Measurements from ENCODE around the gene EXOC4.

The EXOC4 gene

GRCh38 chr7:133941496-133941895, 688.6 kb downstream of the EXOC4 start:
- H3K27me3 ChIP-seq (ENCODE audit: insufficient read depth, insufficient read length): no peaks in the 10 kb centered on the region
- no peak for TF ChIP-seq ZNF274 (IDR thresholded peaks at IDR 0.05; ENCODE audit: low read depth, low read length)
- no peak for TF ChIP-seq YY1 (IDR thresholded peaks at IDR 0.05; ENCODE audit: insufficient read depth, insufficient read length)
- TF ChIP-seq SUZ12 (IDR thresholded peaks at IDR 0.05; ENCODE audit: extremely low read depth, insufficient read depth, insufficient read length): no peak
- H3K4me1 ChIP-seq (ENCODE audit: insufficient read depth, insufficient read length): no peaks in the 10 kb centered on the region
- H3K36me3 ChIP-seq (ENCODE audit: insufficient read depth, insufficient read length, low read length): peaks cover 6% of the 10 kb centered on the region
- no peak overlapping the region for H3K9ac ChIP-seq (ENCODE audit: insufficient read length, low read depth)
- no peak for DNase-seq (ENCODE audit: low read depth, low spot score)
- H3K9me3 ChIP-seq (ENCODE audit: insufficient read depth, low read length): no peaks in the 10 kb centered on the region
- H3K4me3 ChIP-seq (ENCODE audit: insufficient read length, low read depth): no peak overlapping the region

GRCh38 chr7:133945497-133945896, 692.6 kb downstream of the EXOC4 start:
- Histone ChIP-seq H3K9ac (ENCODE audit: insufficient read length, low read depth) (no peak overlapping the region), H3K36me3 (ENCODE audit: insufficient read depth, insufficient read length, low read length) (no peaks in the 10 kb centered on the region), H3K4me1 (ENCODE audit: insufficient read depth, insufficient read length) (no peaks in the 10 kb centered on the region), H3K27me3 (ENCODE audit: insufficient read depth, insufficient read length) (no peaks in the 10 kb centered on the region), H3K9me3 (ENCODE audit: insufficient read depth, low read length) (no peaks in the 10 kb centered on the region), H3K4me3 (ENCODE audit: insufficient read length, low read depth) (no peak overlapping the region)
- DNase-seq (ENCODE audit: low read depth, low spot score): no peak
- TF ChIP-seq ZNF274 (IDR thresholded peaks at IDR 0.05; ENCODE audit: low read depth, low read length) (no peak), SUZ12 (IDR thresholded peaks at IDR 0.05; ENCODE audit: extremely low read depth, insufficient read depth, insufficient read length) (no peak), YY1 (IDR thresholded peaks at IDR 0.05; ENCODE audit: insufficient read depth, insufficient read length) (no peak)

GRCh38 chr7:133947458-133948254, 694.8 kb downstream of the EXOC4 start:
- no peaks in the 10 kb centered on the region for H3K9me3 ChIP-seq (ENCODE audit: insufficient read depth, low read length)
- no peak overlapping the region for H3K9ac ChIP-seq (ENCODE audit: insufficient read length, low read depth)
- no peak for DNase-seq (ENCODE audit: low read depth, low spot score)
- no peaks in the 10 kb centered on the region for H3K27me3 ChIP-seq (ENCODE audit: insufficient read depth, insufficient read length)
- no peak overlapping the region for H3K4me3 ChIP-seq (ENCODE audit: insufficient read length, low read depth)
- no peaks in the 10 kb centered on the region for H3K36me3 ChIP-seq (ENCODE audit: insufficient read depth, insufficient read length, low read length)
- H3K4me1 ChIP-seq (ENCODE audit: insufficient read depth, insufficient read length): peaks cover 2% of the 10 kb centered on the region
- TF ChIP-seq SUZ12 (IDR thresholded peaks at IDR 0.05; ENCODE audit: extremely low read depth, insufficient read depth, insufficient read length) (no peak), YY1 (IDR thresholded peaks at IDR 0.05; ENCODE audit: insufficient read depth, insufficient read length) (no peak), ZNF274 (IDR thresholded peaks at IDR 0.05; ENCODE audit: low read depth, low read length) (no peak)

- TF ChIP-seq SUZ12 (IDR thresholded peaks at IDR 0.05; ENCODE audit: extremely low read depth, insufficient read depth, insufficient read length): no peak
- no peak for TF ChIP-seq ZNF274 (IDR thresholded peaks at IDR 0.05; ENCODE audit: low read depth, low read length)
- TF ChIP-seq YY1 (IDR thresholded peaks at IDR 0.05; ENCODE audit: insufficient read depth, insufficient read length): no peak
- H3K9ac ChIP-seq (ENCODE audit: insufficient read length, low read depth): no peak overlapping the region
- H3K9me3 ChIP-seq (ENCODE audit: insufficient read depth, low read length): no peaks in the 10 kb centered on the region
- peaks cover 2% of the 10 kb centered on the region for H3K4me1 ChIP-seq (ENCODE audit: insufficient read depth, insufficient read length)
- H3K36me3 ChIP-seq (ENCODE audit: insufficient read depth, insufficient read length, low read length): no peaks in the 10 kb centered on the region
- no peaks in the 10 kb centered on the region for H3K27me3 ChIP-seq (ENCODE audit: insufficient read depth, insufficient read length)
- H3K4me3 ChIP-seq (ENCODE audit: insufficient read length, low read depth): no peak overlapping the region
- DNase-seq (ENCODE audit: low read depth, low spot score): no peak
These were observed 695.7 kb downstream of the EXOC4 start for GRCh38 chr7:133948588-133948987.

GRCh38 chr7:133950855-133951254, 698.0 kb downstream of the EXOC4 start:
- H3K4me1 ChIP-seq (ENCODE audit: insufficient read depth, insufficient read length): peaks cover 2% of the 10 kb centered on the region
- no peaks in the 10 kb centered on the region for H3K36me3 ChIP-seq (ENCODE audit: insufficient read depth, insufficient read length, low read length)
- TF ChIP-seq ZNF274 (IDR thresholded peaks at IDR 0.05; ENCODE audit: low read depth, low read length) (no peak), YY1 (IDR thresholded peaks at IDR 0.05; ENCODE audit: insufficient read depth, insufficient read length) (no peak)
- no peak overlapping the region for H3K4me3 ChIP-seq (ENCODE audit: insufficient read length, low read depth)
- peaks cover 14% of the 10 kb centered on the region; the same call in 1 of the 2 replicates for H3K9me3 ChIP-seq (ENCODE audit: insufficient read depth, low read length)
- no peak overlapping the region for H3K9ac ChIP-seq (ENCODE audit: insufficient read length, low read depth)
- no peak for DNase-seq (ENCODE audit: low read depth, low spot score)
- H3K27me3 ChIP-seq (ENCODE audit: insufficient read depth, insufficient read length): no peaks in the 10 kb centered on the region

GRCh38 chr7:133955208-133955607, 702.3 kb downstream of the EXOC4 start:
- no peak overlapping the region for H3K9ac ChIP-seq (ENCODE audit: insufficient read length, low read depth)
- no peak for DNase-seq (ENCODE audit: low read depth, low spot score)
- no peak overlapping the region for H3K4me3 ChIP-seq (ENCODE audit: insufficient read length, low read depth)
- H3K9me3 ChIP-seq (ENCODE audit: insufficient read depth, low read length): peaks cover 16% of the 10 kb centered on the region; the same call in 1 of the 2 replicates
- peaks cover 2% of the 10 kb centered on the region for H3K4me1 ChIP-seq (ENCODE audit: insufficient read depth, insufficient read length)
- no peaks in the 10 kb centered on the region for H3K27me3 ChIP-seq (ENCODE audit: insufficient read depth, insufficient read length)
- no peaks in the 10 kb centered on the region for H3K36me3 ChIP-seq (ENCODE audit: insufficient read depth, insufficient read length, low read length)
- TF ChIP-seq SUZ12 (IDR thresholded peaks at IDR 0.05; ENCODE audit: extremely low read depth, insufficient read depth, insufficient read length): no peak
- no peak for TF ChIP-seq YY1 (IDR thresholded peaks at IDR 0.05; ENCODE audit: insufficient read depth, insufficient read length)
- TF ChIP-seq ZNF274 (IDR thresholded peaks at IDR 0.05; ENCODE audit: low read depth, low read length): no peak

- no peaks in the 10 kb centered on the region for H3K36me3 ChIP-seq (ENCODE audit: insufficient read depth, insufficient read length, low read length)
- peaks cover 16% of the 10 kb centered on the region; the same call in 1 of the 2 replicates for H3K9me3 ChIP-seq (ENCODE audit: insufficient read depth, low read length)
- H3K4me1 ChIP-seq (ENCODE audit: insufficient read depth, insufficient read length): no peaks in the 10 kb centered on the region
- H3K9ac ChIP-seq (ENCODE audit: insufficient read length, low read depth): no peak overlapping the region
- TF ChIP-seq YY1 (IDR thresholded peaks at IDR 0.05; ENCODE audit: insufficient read depth, insufficient read length): no peak
- TF ChIP-seq ZNF274 (IDR thresholded peaks at IDR 0.05; ENCODE audit: low read depth, low read length): no peak
- no peak for TF ChIP-seq SUZ12 (IDR thresholded peaks at IDR 0.05; ENCODE audit: extremely low read depth, insufficient read depth, insufficient read length)
- no peak overlapping the region for H3K4me3 ChIP-seq (ENCODE audit: insufficient read length, low read depth)
- no peaks in the 10 kb centered on the region for H3K27me3 ChIP-seq (ENCODE audit: insufficient read depth, insufficient read length)
- DNase-seq (ENCODE audit: low read depth, low spot score): no peak
These were observed 705.0 kb downstream of the EXOC4 start for GRCh38 chr7:133957845-133958244.

All from NT2/D1 (cell line).